Stimulated activated CD4-positive, alpha-beta T cell treated with anti-CD3 and anti-CD28 coated beads, TNF-alpha, amount 100 ng/mL, for 48 hours (primary cell): ENCODE data around the gene MARCHF3.
"Not testable (repeated sequence)": the region's sequence is repeated elsewhere in the genome, so short reads cannot be mapped to it uniquely, and the experiment has no call there.

Experiments
- DNase-seq, 3 donors: peaks; one replicate each; pipeline ENCODE4 v3.0.0-alpha.2; 2020; ENCODE audit warnings: low read depth in 3 of 3

MARCHF3 gene

DNA sequence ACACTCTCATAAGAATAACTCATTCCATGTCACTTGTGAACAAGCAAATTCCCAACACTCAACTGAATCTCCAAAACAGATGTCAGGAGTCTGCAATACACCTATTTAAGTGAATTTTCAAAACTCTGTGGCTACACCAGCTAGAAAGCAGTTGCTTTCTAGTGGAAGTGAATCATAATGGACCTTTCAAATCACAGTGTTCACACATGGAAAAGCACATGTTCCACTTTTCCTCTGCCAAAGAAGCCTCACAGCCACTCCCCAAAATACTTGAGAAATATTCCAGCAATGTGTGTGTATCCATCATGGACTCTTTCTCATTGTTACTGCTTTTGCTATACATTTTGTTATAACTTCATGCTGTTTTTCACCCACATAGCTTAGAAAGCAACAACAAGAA lies 17.4 kb downstream of the MARCHF3 start:
- no peak for DNase-seq

GRCh38 chr5:127011961-127012644 lies 18.3 kb downstream of the MARCHF3 start:
- DNase-seq, result no peak

DNA sequence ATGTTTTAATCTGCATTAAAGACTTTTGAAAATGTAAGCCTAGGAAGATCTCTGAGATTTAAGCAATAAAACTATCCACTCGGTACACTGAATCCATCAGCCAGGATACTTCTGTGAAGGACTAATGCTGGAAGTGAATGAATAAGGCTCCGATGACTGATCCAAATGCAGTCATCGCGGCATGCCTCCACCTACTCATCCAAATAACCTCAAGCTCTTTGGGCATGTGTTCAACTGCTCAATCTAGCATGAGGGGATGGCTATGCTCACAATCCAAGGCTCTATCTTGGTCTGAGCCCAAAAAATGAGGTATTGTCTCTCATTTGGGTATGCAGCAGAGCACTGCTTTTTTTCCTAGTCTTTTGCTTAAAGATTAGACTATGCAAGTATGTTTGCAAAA lies 19.2 kb downstream of the MARCHF3 start:
- no peak for DNase-seq

DNA sequence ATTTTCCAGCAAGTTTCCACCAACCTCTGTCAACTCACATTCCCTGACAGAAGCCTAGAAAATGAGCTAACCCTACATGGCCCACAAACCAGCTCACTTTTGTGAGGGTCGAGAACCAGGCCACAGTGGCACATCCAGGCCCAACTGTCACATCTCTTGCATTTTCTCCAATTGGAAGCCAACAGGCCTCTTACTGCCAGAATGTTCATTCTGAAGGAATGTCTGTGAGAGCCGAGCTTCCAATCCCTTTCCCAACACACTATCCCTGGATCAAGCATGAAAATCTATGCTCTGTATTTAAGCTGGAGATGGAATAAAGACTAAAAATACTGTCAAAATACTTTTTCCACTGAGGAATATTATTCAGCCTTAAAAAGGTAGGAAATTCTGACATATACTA lies 20.0 kb downstream of the MARCHF3 start:
- DNase-seq, result no peak

DNA sequence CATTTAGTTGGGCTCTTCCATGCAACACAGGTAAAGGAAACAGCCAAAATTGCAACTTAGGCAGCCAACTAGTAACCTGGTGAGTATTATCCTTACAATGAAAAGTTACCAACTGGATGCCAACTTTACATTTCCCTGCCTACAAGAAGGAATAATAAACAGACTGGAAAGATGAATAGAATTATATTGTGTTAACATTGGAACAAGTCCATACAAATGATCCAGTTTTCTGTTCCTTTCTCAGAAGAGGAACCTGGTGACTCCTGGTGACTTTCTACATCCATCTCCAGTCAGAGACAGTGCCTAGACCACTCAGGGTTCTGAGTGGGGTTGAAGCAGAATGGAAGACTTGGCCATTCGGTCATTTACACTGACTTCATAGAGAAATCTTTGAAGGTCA lies 20.6 kb downstream of the MARCHF3 start:
- DNase-seq, result no peak

GRCh38 chr5:127008300-127008975 lies 21.9 kb downstream of the MARCHF3 start:
- DNase-seq, result no peak

DNA sequence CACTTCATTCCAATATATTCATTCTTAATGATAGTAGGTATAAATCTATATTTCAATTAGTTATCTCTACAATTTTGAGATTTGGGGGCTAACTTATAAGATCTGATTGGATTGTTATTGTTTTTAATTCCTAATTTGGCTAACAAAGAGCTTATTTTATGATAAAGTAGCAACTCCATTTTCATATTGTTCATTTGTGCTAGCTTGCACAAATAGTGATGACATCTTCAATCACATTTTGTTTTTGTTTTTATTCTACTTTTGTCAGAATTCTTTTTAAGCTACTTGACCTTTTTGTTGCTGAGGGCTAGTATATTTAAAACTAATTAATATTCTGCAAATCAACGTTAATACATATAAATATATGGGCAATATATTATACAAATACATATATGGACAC lies 22.8 kb downstream of the MARCHF3 start:
- DNase-seq, result no peak

GRCh38 chr5:127006744-127007143 lies 23.6 kb downstream of the MARCHF3 start:
- no peak for DNase-seq

DNA sequence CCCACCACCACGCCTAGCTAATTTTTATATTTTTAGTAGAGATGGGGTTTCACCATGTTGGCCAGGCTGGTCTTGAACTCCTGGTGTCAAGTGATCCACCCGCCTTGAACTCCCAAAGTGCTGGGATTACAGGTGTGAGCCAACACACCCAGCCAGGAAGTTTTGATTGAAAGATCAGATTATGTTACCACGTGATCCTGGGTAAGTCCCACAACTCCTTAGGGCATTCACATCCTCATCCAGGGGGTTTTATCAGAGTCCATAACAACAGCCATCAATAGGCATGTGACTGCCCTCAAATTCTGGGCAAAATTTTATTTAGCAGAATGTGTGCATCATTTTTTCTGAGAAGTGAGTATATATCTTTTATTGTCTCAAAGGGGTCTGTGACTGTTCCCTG lies 25.1 kb downstream of the MARCHF3 start:
- not testable (repeated sequence) for DNase-seq

GRCh38 chr5:127004721-127005120 lies 25.6 kb downstream of the MARCHF3 start:
- no peak for DNase-seq

- no peak for DNase-seq
Measured at GRCh38 chr5:127003798-127004495, 26.4 kb downstream of the MARCHF3 start.

DNA sequence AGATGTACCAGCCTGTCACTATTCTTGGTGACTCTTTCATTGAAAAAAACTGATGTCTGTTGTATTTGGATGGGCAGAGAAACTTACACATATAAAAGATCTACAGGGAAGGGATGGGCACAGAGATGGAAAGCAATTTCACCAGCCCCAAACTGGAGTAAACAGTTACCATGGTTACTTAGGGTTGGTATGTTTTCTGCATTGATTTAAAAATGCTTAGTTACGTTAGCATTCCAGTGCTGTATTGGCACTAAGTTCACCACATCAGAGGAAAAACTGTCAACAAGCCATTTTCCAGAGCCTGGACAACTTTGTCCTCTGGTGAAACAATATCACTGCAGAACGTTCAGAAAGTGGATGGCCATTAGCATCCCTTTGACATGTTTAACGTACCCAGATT lies 28.0 kb downstream of the MARCHF3 start:
- DNase-seq, result no peak

GRCh38 chr5:127001621-127002296 lies 28.6 kb downstream of the MARCHF3 start:
- no peak for DNase-seq

- no peak for DNase-seq
Measured at GRCh38 chr5:126998895-126999570, 31.3 kb downstream of the MARCHF3 start.

DNA sequence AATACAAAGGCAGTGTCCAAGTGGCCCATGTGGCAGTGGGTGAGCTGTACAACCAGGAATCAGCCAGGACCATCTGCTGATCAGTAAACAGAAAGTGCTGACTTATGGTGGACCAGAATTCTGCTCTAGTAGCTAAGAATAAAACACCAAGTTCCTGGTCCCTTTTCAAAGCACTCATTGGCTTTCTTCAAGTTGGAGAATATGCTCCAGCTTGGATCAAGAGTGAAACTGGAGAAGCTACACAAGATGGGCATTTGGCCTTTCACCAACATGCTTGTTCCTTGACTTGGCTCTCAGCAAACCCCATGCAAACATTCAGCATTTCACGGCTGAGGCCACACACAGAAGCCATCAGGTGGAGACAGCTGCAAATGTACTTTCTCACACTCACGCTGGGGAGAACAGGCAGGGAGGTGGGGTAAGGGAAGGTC lies 32.1 kb downstream of the MARCHF3 start:
- DNase-seq, result no peak

DNA sequence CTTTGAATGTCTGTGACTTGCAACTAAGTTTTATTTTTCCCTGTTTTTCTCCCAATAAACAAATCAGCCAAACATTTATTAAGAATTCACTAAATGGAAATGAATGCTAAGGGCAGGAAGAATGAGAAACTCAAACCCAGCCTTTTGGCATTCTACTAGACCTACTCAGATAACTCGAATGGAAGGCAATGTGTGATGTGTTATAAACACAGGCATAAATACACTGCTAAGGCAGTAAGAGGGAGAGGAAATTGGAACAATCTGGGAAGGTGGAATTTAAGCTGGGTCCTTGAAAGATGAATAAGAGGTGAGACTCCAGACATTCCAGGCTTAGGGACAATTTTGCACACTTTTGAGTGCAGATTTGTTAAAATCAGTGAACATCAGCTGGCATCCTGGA lies 34.7 kb downstream of the MARCHF3 start:
- no peak for DNase-seq

DNA sequence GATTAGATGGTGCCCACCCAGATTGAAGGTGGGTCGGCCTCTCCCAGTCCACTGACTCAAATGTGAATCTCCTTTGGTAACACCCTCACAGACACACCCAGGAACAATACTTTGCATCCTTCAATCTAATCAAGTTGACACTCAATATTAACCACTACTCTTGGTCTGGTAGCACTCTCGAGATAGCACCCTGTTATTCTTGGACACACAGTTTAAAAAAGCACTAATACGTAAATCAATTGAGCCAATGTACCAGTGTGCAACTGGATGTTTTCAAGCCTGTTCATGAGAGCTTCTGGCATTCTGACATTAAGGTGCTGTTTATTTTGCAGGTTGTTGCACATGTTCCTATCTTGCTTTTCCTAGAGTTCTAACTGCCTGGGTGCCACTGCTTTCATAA lies 35.3 kb downstream of the MARCHF3 start:
- no peak for DNase-seq

- no peak for DNase-seq
Measured at GRCh38 chr5:126994485-126994884, 35.9 kb downstream of the MARCHF3 start.

DNA sequence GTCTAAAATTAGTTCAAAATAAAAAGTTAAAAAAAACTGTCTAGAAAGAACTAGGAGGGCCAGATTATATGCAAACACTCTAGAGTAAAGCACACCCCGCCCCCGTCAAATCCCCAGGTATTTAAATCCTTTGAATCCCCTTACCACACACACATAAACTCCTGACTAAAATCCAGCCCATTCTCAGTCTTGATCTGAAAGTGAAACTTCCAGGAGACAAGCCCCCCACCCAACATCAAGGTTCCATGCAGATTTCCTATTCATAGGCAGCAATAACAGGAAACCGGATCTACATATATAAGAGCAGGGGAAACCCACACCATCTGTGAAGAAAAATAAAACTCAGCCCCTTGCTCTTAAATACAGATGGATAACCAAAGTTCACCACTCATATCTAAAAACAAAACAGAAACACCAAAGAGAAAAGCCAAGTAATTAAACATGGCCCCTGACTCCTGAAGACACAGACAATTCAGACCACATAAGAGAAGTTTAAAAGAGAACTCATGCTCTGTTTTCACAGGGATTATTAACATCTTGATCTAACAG lies 42.3 kb downstream of the MARCHF3 start:
- peak in 2 of 3 donors; percentile 12 to 13 for DNase-seq

GRCh38 chr5:126987271-126987899 lies 43.0 kb downstream of the MARCHF3 start:
- DNase-seq, result no peak

GRCh38 chr5:126984632-126985031 lies 45.7 kb downstream of the MARCHF3 start:
- DNase-seq, result no peak
